GM12891 (cell line): ENCODE results near the gene ALCAM.

Experiments
- POLR2A ChIP-seq: IDR thresholded peaks from 2 replicates; pipeline ENCODE4 v1.6.1; 2011; ENCODE audit warnings: low read depth, low read length, control low read depth
- POLR2AphosphoS5 ChIP-seq: IDR thresholded peaks from 2 replicates; pipeline ENCODE4 v1.6.1; 2011; ENCODE audit warnings: low read depth, low read length, control low read depth
- POU2F2 ChIP-seq: IDR thresholded peaks from 2 replicates; pipeline ENCODE4 v1.6.1; 2011; ENCODE audit warnings: low read depth, mild to moderate bottlenecking, control low read depth, low read length, moderate library complexity
- SPI1 ChIP-seq: IDR thresholded peaks from 2 replicates; pipeline ENCODE4 v1.6.1; 2011; ENCODE audit warnings: low read depth, low read length, control low read depth
- TAF1 ChIP-seq: IDR thresholded peaks from 2 replicates; pipeline ENCODE4 v1.6.1; 2011; ENCODE audit warnings: low read depth, low read length, control low read depth

DNA sequence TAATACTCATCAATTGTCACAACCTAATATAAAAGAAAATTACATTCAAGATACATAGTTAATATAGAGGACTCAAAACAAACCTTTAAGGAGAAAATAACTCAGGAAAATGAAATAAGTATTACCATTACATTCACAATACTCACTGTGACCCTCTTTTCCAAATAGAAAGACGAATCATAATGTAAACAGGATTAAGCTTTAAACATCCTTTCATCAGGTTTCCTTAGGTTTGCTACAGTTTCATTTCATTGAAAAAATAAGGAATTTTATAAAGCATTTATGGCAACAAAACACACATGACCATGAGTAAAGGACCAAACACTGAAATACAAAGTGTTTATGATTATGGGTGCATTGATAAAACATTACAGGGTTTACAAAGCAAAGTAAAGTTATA, 162.7 kb downstream of the ALCAM start:
- TF ChIP-seq POLR2A (no peak), TAF1 (no peak), SPI1 (no peak), POU2F2 (no peak), POLR2AphosphoS5 (no peak)
